ENCODE data around the gene MARCHF2.
"Not testable (repeated sequence)": the region's sequence is repeated elsewhere in the genome, so short reads cannot be mapped to it uniquely, and the experiment has no call there.

DNA sequence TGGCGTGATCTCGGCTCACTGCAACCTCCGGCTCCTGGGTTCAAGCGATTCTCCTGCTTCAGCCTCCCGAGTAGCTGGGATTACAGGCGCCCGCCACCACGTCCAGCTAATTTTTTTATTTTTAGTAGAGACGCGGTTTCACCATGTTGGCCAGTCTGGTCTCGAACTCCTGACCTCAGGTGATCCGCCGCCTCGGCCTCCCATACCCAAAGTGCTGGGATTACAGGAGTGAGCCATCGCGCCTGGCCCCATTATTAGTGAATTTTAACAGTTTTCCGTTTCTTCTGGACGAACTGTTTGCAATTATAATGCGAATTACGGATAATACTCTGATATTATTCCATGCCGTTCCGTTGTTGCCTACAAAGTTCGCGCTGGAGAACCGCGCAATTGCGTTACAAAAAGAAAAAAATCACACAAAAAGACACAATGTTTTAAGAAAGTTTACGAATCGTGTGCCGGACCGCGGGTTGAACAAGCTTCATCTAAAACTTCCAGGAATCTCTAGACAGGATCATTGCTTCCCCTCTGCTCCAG is 31.1 kb downstream of the MARCHF2 start:
- TF ChIP-seq, protein P1, sequence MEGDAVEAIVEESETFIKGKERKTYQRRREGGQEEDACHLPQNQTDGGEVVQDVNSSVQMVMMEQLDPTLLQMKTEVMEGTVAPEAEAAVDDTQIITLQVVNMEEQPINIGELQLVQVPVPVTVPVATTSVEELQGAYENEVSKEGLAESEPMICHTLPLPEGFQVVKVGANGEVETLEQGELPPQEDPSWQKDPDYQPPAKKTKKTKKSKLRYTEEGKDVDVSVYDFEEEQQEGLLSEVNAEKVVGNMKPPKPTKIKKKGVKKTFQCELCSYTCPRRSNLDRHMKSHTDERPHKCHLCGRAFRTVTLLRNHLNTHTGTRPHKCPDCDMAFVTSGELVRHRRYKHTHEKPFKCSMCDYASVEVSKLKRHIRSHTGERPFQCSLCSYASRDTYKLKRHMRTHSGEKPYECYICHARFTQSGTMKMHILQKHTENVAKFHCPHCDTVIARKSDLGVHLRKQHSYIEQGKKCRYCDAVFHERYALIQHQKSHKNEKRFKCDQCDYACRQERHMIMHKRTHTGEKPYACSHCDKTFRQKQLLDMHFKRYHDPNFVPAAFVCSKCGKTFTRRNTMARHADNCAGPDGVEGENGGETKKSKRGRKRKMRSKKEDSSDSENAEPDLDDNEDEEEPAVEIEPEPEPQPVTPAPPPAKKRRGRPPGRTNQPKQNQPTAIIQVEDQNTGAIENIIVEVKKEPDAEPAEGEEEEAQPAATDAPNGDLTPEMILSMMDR (IDR thresholded peaks at IDR 0.05): not testable (repeated sequence)
- TF ChIP-seq POLR2AphosphoS5, EP300 (IDR thresholded peaks at IDR 0.05): not testable (repeated sequence)
